ENCODE measurements around the gene IQCH. TPM values are rescaled to one million over a fixed set of nuclear protein-coding genes. Genes with fewer than 3 reads are reported as not detected.

IQCH gene
- total and polyA plus RNA-seq, 4 donors = 2.4 to 9.0 (median 4.8) TPM

GRCh38 chr15:67411486-67411885 lies 156.9 kb downstream of the IQCH start:
- Histone ChIP-seq H3K27ac (ENCODE audit: low read depth, low read length) (no peak overlapping the region), H3K4me1 (ENCODE audit: control insufficient read depth, insufficient read depth, low read length) (peaks cover 15% of the 10 kb centered on the region), H3K36me3 (ENCODE audit: control insufficient read depth, insufficient read depth, low read length) (no peaks in the 10 kb centered on the region), H3K27me3 (ENCODE audit: control insufficient read depth, insufficient read depth, low read length) (no peaks in the 10 kb centered on the region), H3K4me3 (ENCODE audit: low read depth, low read length) (no peak overlapping the region), H3K9me3 (ENCODE audit: control insufficient read depth, insufficient read depth, low read length) (no peaks in the 10 kb centered on the region)
- no peak for DNase-seq (ENCODE audit: low read depth in 4 of 6, low spot score in 6 of 6)

- H3K4me3 ChIP-seq (ENCODE audit: low read depth, low read length) = no peak overlapping the region
- no peak overlapping the region for H3K27ac ChIP-seq (ENCODE audit: low read depth, low read length)
- H3K27me3 ChIP-seq (ENCODE audit: control insufficient read depth, insufficient read depth, low read length) = no peaks in the 10 kb centered on the region
- no peak for DNase-seq (ENCODE audit: low read depth in 4 of 6, low spot score in 6 of 6)
- 49% methylated on average over 11 of the region's 11 CpGs for WGBS (ENCODE audit: insufficient coverage)
- H3K4me1 ChIP-seq (ENCODE audit: control insufficient read depth, insufficient read depth, low read length) = peaks cover 10% of the 10 kb centered on the region
- no peaks in the 10 kb centered on the region for H3K36me3 ChIP-seq (ENCODE audit: control insufficient read depth, insufficient read depth, low read length)
- H3K9me3 ChIP-seq (ENCODE audit: control insufficient read depth, insufficient read depth, low read length) = no peaks in the 10 kb centered on the region
Measured at GRCh38 chr15:67413770-67414390, 159.3 kb downstream of the IQCH start.

- peak in 1 of 6 donors; percentile 57 for DNase-seq (ENCODE audit: low read depth in 4 of 6, low spot score in 6 of 6)
- 83% methylated on average over 3 of the region's 7 CpGs for WGBS (ENCODE audit: insufficient coverage)
- no peaks in the 10 kb centered on the region for H3K36me3 ChIP-seq (ENCODE audit: control insufficient read depth, insufficient read depth, low read length)
- H3K9me3 ChIP-seq (ENCODE audit: control insufficient read depth, insufficient read depth, low read length) = no peaks in the 10 kb centered on the region
- peaks cover 10% of the 10 kb centered on the region for H3K4me1 ChIP-seq (ENCODE audit: control insufficient read depth, insufficient read depth, low read length)
- H3K4me3 ChIP-seq (ENCODE audit: low read depth, low read length) = no peak overlapping the region
- H3K27me3 ChIP-seq (ENCODE audit: control insufficient read depth, insufficient read depth, low read length) = no peaks in the 10 kb centered on the region
- H3K27ac ChIP-seq (ENCODE audit: low read depth, low read length) = no peak overlapping the region
Measured at GRCh38 chr15:67415181-67415580, 160.6 kb downstream of the IQCH start.

- peak in 1 of 6 donors; percentile 89 for DNase-seq (ENCODE audit: low read depth in 4 of 6, low spot score in 6 of 6)
- no CpG with 5 or more reads among the region's 6 CpGs for WGBS (ENCODE audit: insufficient coverage)
- H3K36me3 ChIP-seq (ENCODE audit: control insufficient read depth, insufficient read depth, low read length) = no peaks in the 10 kb centered on the region
Measured at GRCh38 chr15:67416891-67417290, 162.3 kb downstream of the IQCH start.

GRCh38 chr15:67419705-67420104 lies 165.1 kb downstream of the IQCH start:
- no peak overlapping the region for H3K4me3 ChIP-seq (ENCODE audit: low read depth, low read length)
- no peaks in the 10 kb centered on the region for H3K9me3 ChIP-seq (ENCODE audit: control insufficient read depth, insufficient read depth, low read length)
- H3K4me1 ChIP-seq (ENCODE audit: control insufficient read depth, insufficient read depth, low read length) = no peaks in the 10 kb centered on the region
- no peaks in the 10 kb centered on the region for H3K36me3 ChIP-seq (ENCODE audit: control insufficient read depth, insufficient read depth, low read length)
- no peak for DNase-seq (ENCODE audit: low read depth in 4 of 6, low spot score in 6 of 6)
- no peak overlapping the region for H3K27ac ChIP-seq (ENCODE audit: low read depth, low read length)
- no peaks in the 10 kb centered on the region for H3K27me3 ChIP-seq (ENCODE audit: control insufficient read depth, insufficient read depth, low read length)
- no CpG with 5 or more reads among the region's 3 CpGs for WGBS (ENCODE audit: insufficient coverage)

More at GRCh38 chr15:67416891-67417290, 162.3 kb downstream of the IQCH start:
- peaks cover 10% of the 10 kb centered on the region for H3K4me1 ChIP-seq (ENCODE audit: control insufficient read depth, insufficient read depth, low read length)
- H3K27me3 ChIP-seq (ENCODE audit: control insufficient read depth, insufficient read depth, low read length) = no peaks in the 10 kb centered on the region
- no peak overlapping the region for H3K27ac ChIP-seq (ENCODE audit: low read depth, low read length)
- H3K4me3 ChIP-seq (ENCODE audit: low read depth, low read length) = no peak overlapping the region
- no peaks in the 10 kb centered on the region for H3K9me3 ChIP-seq (ENCODE audit: control insufficient read depth, insufficient read depth, low read length)

GRCh38 chr15:67420137-67420536 lies 165.6 kb downstream of the IQCH start:
- H3K4me1 ChIP-seq (ENCODE audit: control insufficient read depth, insufficient read depth, low read length) = no peaks in the 10 kb centered on the region
- H3K27me3 ChIP-seq (ENCODE audit: control insufficient read depth, insufficient read depth, low read length) = no peaks in the 10 kb centered on the region
- H3K4me3 ChIP-seq (ENCODE audit: low read depth, low read length) = no peak overlapping the region
- WGBS (ENCODE audit: insufficient coverage) = no CpG with 5 or more reads among the region's 2 CpGs
- no peaks in the 10 kb centered on the region for H3K9me3 ChIP-seq (ENCODE audit: control insufficient read depth, insufficient read depth, low read length)
- no peak overlapping the region for H3K27ac ChIP-seq (ENCODE audit: low read depth, low read length)
- no peaks in the 10 kb centered on the region for H3K36me3 ChIP-seq (ENCODE audit: control insufficient read depth, insufficient read depth, low read length)
- no peak for DNase-seq (ENCODE audit: low read depth in 4 of 6, low spot score in 6 of 6)

- no peak overlapping the region for H3K4me3 ChIP-seq (ENCODE audit: low read depth, low read length)
- no peaks in the 10 kb centered on the region for H3K4me1 ChIP-seq (ENCODE audit: control insufficient read depth, insufficient read depth, low read length)
- 83% methylated on average over 3 of the region's 6 CpGs for WGBS (ENCODE audit: insufficient coverage)
- no peaks in the 10 kb centered on the region for H3K9me3 ChIP-seq (ENCODE audit: control insufficient read depth, insufficient read depth, low read length)
- H3K27me3 ChIP-seq (ENCODE audit: control insufficient read depth, insufficient read depth, low read length) = no peaks in the 10 kb centered on the region
- DNase-seq (ENCODE audit: low read depth in 4 of 6, low spot score in 6 of 6) = no peak
- H3K36me3 ChIP-seq (ENCODE audit: control insufficient read depth, insufficient read depth, low read length) = no peaks in the 10 kb centered on the region
- no peak overlapping the region for H3K27ac ChIP-seq (ENCODE audit: low read depth, low read length)
Measured at GRCh38 chr15:67421105-67421504, 166.5 kb downstream of the IQCH start.

- Histone ChIP-seq H3K36me3 (ENCODE audit: control insufficient read depth, insufficient read depth, low read length) (no peaks in the 10 kb centered on the region), H3K27me3 (ENCODE audit: control insufficient read depth, insufficient read depth, low read length) (no peaks in the 10 kb centered on the region), H3K9me3 (ENCODE audit: control insufficient read depth, insufficient read depth, low read length) (no peaks in the 10 kb centered on the region), H3K27ac (ENCODE audit: low read depth, low read length) (no peak overlapping the region), H3K4me3 (ENCODE audit: low read depth, low read length) (no peak overlapping the region), H3K4me1 (ENCODE audit: control insufficient read depth, insufficient read depth, low read length) (no peaks in the 10 kb centered on the region)
- no CpG with 5 or more reads among the region's 1 CpG for WGBS (ENCODE audit: insufficient coverage)
- no peak for DNase-seq (ENCODE audit: low read depth in 4 of 6, low spot score in 6 of 6)
Measured at GRCh38 chr15:67422296-67422695, 167.7 kb downstream of the IQCH start.

- WGBS (ENCODE audit: insufficient coverage) = 63% methylated on average over 1 of the region's 3 CpGs
- DNase-seq (ENCODE audit: low read depth in 4 of 6, low spot score in 6 of 6) = peak in 2 of 6 donors; percentile 39 to 45
Measured at GRCh38 chr15:67433495-67434099, 179.0 kb downstream of the IQCH start.

More at GRCh38 chr15:67433495-67434099, 179.0 kb downstream of the IQCH start:
- no peaks in the 10 kb centered on the region for H3K36me3 ChIP-seq (ENCODE audit: control insufficient read depth, insufficient read depth, low read length)
- no peaks in the 10 kb centered on the region for H3K4me1 ChIP-seq (ENCODE audit: control insufficient read depth, insufficient read depth, low read length)
- no peaks in the 10 kb centered on the region for H3K9me3 ChIP-seq (ENCODE audit: control insufficient read depth, insufficient read depth, low read length)
- no peak overlapping the region for H3K4me3 ChIP-seq (ENCODE audit: low read depth, low read length)
- H3K27me3 ChIP-seq (ENCODE audit: control insufficient read depth, insufficient read depth, low read length) = no peaks in the 10 kb centered on the region
- no peak overlapping the region for H3K27ac ChIP-seq (ENCODE audit: low read depth, low read length)

Measured in spinal cord (tissue), 10 donors.